WTC11 (cell line): ENCODE results near the gene FZR1. TPM values are rescaled to one million over a fixed set of nuclear protein-coding genes. Genes with fewer than 3 reads are reported as not detected.
"Not testable (repeated sequence)": the region's sequence is repeated elsewhere in the genome, so short reads cannot be mapped to it uniquely, and the experiment has no call there.

Source experiments
- ATAC-seq: fragments of 200-7000 bp; cut with Tn5 transposase; 2 replicates; pipeline ENCODE4 v1.10.0; 2021; ENCODE audit warnings: mild to moderate bottlenecking, moderate library complexity
- CTCF ChIA-PET: fragments of 300-600 bp; sonication (Branson Sonifier 250); formaldehyde crosslinking; loops from one replicate; lab custom pipeline; 2021; ENCODE audit warnings: antibody characterized with exemption; lab: Charles Lee
- POLR2A ChIA-PET: fragments of 350-600 bp; sonication (Branson Sonifier 250); formaldehyde crosslinking; loops from one replicate; lab custom pipeline; 2021; ENCODE audit warnings: antibody characterized with exemption; lab: Charles Lee
- DNase-seq: peaks from one replicate; pipeline ENCODE4 v3.0.0; 2021; ENCODE audit warnings: low spot score
- H3K27ac Mint-ChIP-seq: 2 replicates; pipeline ENCODE4 v1.8.0; 2021; ENCODE audit warnings: mixed read lengths
- H3K27me3 Mint-ChIP-seq: 2 replicates; pipeline ENCODE4 v1.8.0; 2021; ENCODE audit warnings: low read depth, mild to moderate bottlenecking, moderate library complexity, mixed read lengths
- H3K36me3 Mint-ChIP-seq: 2 replicates; pipeline ENCODE4 v1.8.0; 2021; ENCODE audit warnings: mixed read lengths
- H3K4me1 Mint-ChIP-seq: 2 replicates; pipeline ENCODE4 v1.8.0; 2022; ENCODE audit warnings: mixed read lengths
- H3K4me3 Mint-ChIP-seq: 2 replicates; pipeline ENCODE4 v1.8.0; 2021; ENCODE audit warnings: mild to moderate bottlenecking, moderate library complexity, mixed read lengths
- H3K9me3 Mint-ChIP-seq: 2 replicates; pipeline ENCODE4 v1.8.0; 2021; ENCODE audit warnings: mixed read lengths
- ELF4 ChIP-seq: sonication (generic); formaldehyde crosslinking; IDR thresholded peaks from 2 replicates; pipeline ENCODE4 v1.8.1; 2022; ENCODE audit warnings: low read depth, mild to moderate bottlenecking, moderate library complexity, missing genetic modification reagents
- ESRRA ChIP-seq: sonication (generic); formaldehyde crosslinking; IDR thresholded peaks from 2 replicates; pipeline ENCODE4 v1.8.1; 2022; ENCODE audit warnings: mild to moderate bottlenecking, missing genetic modification reagents, borderline replicate concordance
- GRHL2 ChIP-seq: fragments of 250-450 bp; sonication (Bioruptor Pico); IDR thresholded peaks from 2 replicates; pipeline ENCODE4 v1.8.0; 2022; ENCODE audit warnings: mild to moderate bottlenecking, moderate library complexity; ENCODE audit not compliant: insufficient replicate concordance, severe bottlenecking
- HMGA2 ChIP-seq: fragments of 250-450 bp; sonication (Bioruptor Pico); IDR thresholded peaks from 2 replicates; pipeline ENCODE4 v1.4.0; 2021; ENCODE audit warnings: mild to moderate bottlenecking, moderate library complexity
- IRF2 ChIP-seq: sonication (generic); formaldehyde crosslinking; IDR thresholded peaks from 2 replicates; pipeline ENCODE4 v1.8.0; 2022; ENCODE audit warnings: low read depth, missing genetic modification reagents, borderline replicate concordance
- JUN ChIP-seq: sonication (generic); formaldehyde crosslinking; IDR thresholded peaks from 2 replicates; pipeline ENCODE4 v1.8.0; 2023; ENCODE audit warnings: mild to moderate bottlenecking, missing genetic modification reagents
- MAX ChIP-seq: sonication (generic); formaldehyde crosslinking; IDR thresholded peaks from 2 replicates; pipeline ENCODE4 v1.8.0; 2022; ENCODE audit warnings: mild to moderate bottlenecking, missing genetic modification reagents
- ZNF138 ChIP-seq: sonication (generic); formaldehyde crosslinking; conservative IDR thresholded peaks from 2 replicates; pipeline ENCODE4 v1.8.1; 2022; ENCODE audit warnings: mild to moderate bottlenecking, moderate library complexity, missing genetic modification reagents
- ZNF396 ChIP-seq: fragments of 250-450 bp; sonication (Bioruptor Pico); IDR thresholded peaks from 2 replicates; pipeline ENCODE4 v1.8.0; 2021; ENCODE audit warnings: mild to moderate bottlenecking, moderate library complexity, borderline replicate concordance
- total RNA-seq: library from RNA; stranded (reverse); gene quantifications from 3 replicates; pipeline ENCODE4 v1.2.3, GENCODE V29; 2021
- TF ChIP-seq, protein P1 (sequence below): sonication (generic); formaldehyde crosslinking; IDR thresholded peaks from 2 replicates; pipeline ENCODE4 v1.8.0; 2023; ENCODE audit warnings: missing genetic modification reagents, mild to moderate bottlenecking, borderline replicate concordance
- TF ChIP-seq, protein P2 (sequence below): sonication (generic); formaldehyde crosslinking; IDR thresholded peaks from 2 replicates; pipeline ENCODE4 v1.8.1; 2022; ENCODE audit warnings: low read depth, mild to moderate bottlenecking, moderate library complexity, missing genetic modification reagents, borderline replicate concordance
- TF ChIP-seq, protein P3 (sequence below): fragments of 200-600 bp; IDR thresholded peaks from 2 replicates; pipeline ENCODE4 v1.8.0; 2022; ENCODE audit warnings: antibody characterized with exemption
- TF ChIP-seq, protein P4 (sequence below): sonication (generic); formaldehyde crosslinking; IDR thresholded peaks from 2 replicates; pipeline ENCODE4 v1.8.1; 2023; ENCODE audit warnings: mild to moderate bottlenecking, missing genetic modification reagents, moderate library complexity
- TF ChIP-seq, protein P5 (sequence below): fragments of 250-450 bp; sonication (Bioruptor Pico); IDR thresholded peaks from 2 replicates; pipeline ENCODE4 v2.1.2; 2022; ENCODE audit warnings: mild to moderate bottlenecking, moderate library complexity
- TF ChIP-seq, protein P6 (sequence below): fragments of 250-450 bp; sonication (Bioruptor Pico); IDR thresholded peaks from 2 replicates; pipeline ENCODE4 v1.9.0; 2021; ENCODE audit warnings: moderate library complexity, mild to moderate bottlenecking, inconsistent platforms, borderline replicate concordance
- TF ChIP-seq, protein P7 (sequence below): sonication (generic); formaldehyde crosslinking; IDR thresholded peaks from 2 replicates; pipeline ENCODE4 v1.8.0; 2022; ENCODE audit warnings: missing genetic modification reagents

FZR1 gene
- total RNA-seq, 1 experiment from 2014 or later, result 60.8 TPM

GRCh38 chr19:3565139-3565538, 59.0 kb downstream of the FZR1 start:
- no peaks in the 10 kb centered on the region for H3K36me3 Mint-ChIP-seq
- H3K27me3 Mint-ChIP-seq, result peaks cover 24% of the 10 kb centered on the region
- CTCF ChIA-PET, result interaction anchor here (0.6 to 1.8 kb wide), 3 partner anchors 20 to 38 kb away, joined by 4 to 5 read pairs (median 5); no protein-coding TSS in a partner anchor
- no peak for ATAC-seq
- TF ChIP-seq HMGA2, result no peak
- no peak for TF ChIP-seq ZNF138 (CRISPR knock-in tag)
- TF ChIP-seq, protein P1, sequence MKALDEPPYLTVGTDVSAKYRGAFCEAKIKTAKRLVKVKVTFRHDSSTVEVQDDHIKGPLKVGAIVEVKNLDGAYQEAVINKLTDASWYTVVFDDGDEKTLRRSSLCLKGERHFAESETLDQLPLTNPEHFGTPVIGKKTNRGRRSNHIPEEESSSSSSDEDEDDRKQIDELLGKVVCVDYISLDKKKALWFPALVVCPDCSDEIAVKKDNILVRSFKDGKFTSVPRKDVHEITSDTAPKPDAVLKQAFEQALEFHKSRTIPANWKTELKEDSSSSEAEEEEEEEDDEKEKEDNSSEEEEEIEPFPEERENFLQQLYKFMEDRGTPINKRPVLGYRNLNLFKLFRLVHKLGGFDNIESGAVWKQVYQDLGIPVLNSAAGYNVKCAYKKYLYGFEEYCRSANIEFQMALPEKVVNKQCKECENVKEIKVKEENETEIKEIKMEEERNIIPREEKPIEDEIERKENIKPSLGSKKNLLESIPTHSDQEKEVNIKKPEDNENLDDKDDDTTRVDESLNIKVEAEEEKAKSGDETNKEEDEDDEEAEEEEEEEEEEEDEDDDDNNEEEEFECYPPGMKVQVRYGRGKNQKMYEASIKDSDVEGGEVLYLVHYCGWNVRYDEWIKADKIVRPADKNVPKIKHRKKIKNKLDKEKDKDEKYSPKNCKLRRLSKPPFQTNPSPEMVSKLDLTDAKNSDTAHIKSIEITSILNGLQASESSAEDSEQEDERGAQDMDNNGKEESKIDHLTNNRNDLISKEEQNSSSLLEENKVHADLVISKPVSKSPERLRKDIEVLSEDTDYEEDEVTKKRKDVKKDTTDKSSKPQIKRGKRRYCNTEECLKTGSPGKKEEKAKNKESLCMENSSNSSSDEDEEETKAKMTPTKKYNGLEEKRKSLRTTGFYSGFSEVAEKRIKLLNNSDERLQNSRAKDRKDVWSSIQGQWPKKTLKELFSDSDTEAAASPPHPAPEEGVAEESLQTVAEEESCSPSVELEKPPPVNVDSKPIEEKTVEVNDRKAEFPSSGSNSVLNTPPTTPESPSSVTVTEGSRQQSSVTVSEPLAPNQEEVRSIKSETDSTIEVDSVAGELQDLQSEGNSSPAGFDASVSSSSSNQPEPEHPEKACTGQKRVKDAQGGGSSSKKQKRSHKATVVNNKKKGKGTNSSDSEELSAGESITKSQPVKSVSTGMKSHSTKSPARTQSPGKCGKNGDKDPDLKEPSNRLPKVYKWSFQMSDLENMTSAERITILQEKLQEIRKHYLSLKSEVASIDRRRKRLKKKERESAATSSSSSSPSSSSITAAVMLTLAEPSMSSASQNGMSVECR, result no peak
- TF ChIP-seq JUN (CRISPR knock-in tag), result no peak
- no peak for TF ChIP-seq MAX (CRISPR knock-in tag)
- TF ChIP-seq, protein P2, sequence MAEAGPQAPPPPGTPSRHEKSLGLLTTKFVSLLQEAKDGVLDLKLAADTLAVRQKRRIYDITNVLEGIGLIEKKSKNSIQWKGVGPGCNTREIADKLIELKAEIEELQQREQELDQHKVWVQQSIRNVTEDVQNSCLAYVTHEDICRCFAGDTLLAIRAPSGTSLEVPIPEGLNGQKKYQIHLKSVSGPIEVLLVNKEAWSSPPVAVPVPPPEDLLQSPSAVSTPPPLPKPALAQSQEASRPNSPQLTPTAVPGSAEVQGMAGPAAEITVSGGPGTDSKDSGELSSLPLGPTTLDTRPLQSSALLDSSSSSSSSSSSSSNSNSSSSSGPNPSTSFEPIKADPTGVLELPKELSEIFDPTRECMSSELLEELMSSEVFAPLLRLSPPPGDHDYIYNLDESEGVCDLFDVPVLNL (CRISPR knock-in tag), result no peak
- TF ChIP-seq, protein P3, sequence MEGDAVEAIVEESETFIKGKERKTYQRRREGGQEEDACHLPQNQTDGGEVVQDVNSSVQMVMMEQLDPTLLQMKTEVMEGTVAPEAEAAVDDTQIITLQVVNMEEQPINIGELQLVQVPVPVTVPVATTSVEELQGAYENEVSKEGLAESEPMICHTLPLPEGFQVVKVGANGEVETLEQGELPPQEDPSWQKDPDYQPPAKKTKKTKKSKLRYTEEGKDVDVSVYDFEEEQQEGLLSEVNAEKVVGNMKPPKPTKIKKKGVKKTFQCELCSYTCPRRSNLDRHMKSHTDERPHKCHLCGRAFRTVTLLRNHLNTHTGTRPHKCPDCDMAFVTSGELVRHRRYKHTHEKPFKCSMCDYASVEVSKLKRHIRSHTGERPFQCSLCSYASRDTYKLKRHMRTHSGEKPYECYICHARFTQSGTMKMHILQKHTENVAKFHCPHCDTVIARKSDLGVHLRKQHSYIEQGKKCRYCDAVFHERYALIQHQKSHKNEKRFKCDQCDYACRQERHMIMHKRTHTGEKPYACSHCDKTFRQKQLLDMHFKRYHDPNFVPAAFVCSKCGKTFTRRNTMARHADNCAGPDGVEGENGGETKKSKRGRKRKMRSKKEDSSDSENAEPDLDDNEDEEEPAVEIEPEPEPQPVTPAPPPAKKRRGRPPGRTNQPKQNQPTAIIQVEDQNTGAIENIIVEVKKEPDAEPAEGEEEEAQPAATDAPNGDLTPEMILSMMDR, result no peak
- no peak for TF ChIP-seq ZNF396 (CRISPR knock-in tag)
- TF ChIP-seq IRF2 (CRISPR knock-in tag), result no peak
- 0 out of 2 replicates have a peak overlapping the region, but pooled peaks have one; percentile 53 for H3K27ac Mint-ChIP-seq
- no peak for DNase-seq
- H3K4me3 Mint-ChIP-seq, result no peak overlapping the region
- H3K4me1 Mint-ChIP-seq, result no peaks in the 10 kb centered on the region
- no peaks in the 10 kb centered on the region for H3K9me3 Mint-ChIP-seq
- POLR2A ChIA-PET, result interaction anchor here (0.6 kb wide), 1 partner anchor 292 kb away, joined by 6 read pairs; no protein-coding TSS in a partner anchor

GRCh38 chr19:3570042-3570441, 63.9 kb downstream of the FZR1 start:
- POLR2A ChIA-PET, result not testable (repeated sequence)

GRCh38 chr19:3570606-3571011, 64.5 kb downstream of the FZR1 start:
- POLR2A ChIA-PET, result no interaction called here
- H3K4me1 Mint-ChIP-seq, result peaks cover 15% of the 10 kb centered on the region
- no peak overlapping the region for H3K27ac Mint-ChIP-seq
- DNase-seq (no peak), ATAC-seq (no peak)
- no peak overlapping the region for H3K4me3 Mint-ChIP-seq
- peaks cover 8% of the 10 kb centered on the region for H3K36me3 Mint-ChIP-seq
- CTCF ChIA-PET, result no interaction called here
- no peaks in the 10 kb centered on the region for H3K9me3 Mint-ChIP-seq
- no peaks in the 10 kb centered on the region; the same call in 1 of the 2 replicates for H3K27me3 Mint-ChIP-seq
- TF ChIP-seq GRHL2 (CRISPR knock-in tag) (no peak), ELF4 (CRISPR knock-in tag) (no peak), ESRRA (CRISPR knock-in tag) (no peak), JUN (CRISPR knock-in tag) (no peak)
- TF ChIP-seq, protein P4, sequence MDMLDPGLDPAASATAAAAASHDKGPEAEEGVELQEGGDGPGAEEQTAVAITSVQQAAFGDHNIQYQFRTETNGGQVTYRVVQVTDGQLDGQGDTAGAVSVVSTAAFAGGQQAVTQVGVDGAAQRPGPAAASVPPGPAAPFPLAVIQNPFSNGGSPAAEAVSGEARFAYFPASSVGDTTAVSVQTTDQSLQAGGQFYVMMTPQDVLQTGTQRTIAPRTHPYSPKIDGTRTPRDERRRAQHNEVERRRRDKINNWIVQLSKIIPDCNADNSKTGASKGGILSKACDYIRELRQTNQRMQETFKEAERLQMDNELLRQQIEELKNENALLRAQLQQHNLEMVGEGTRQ (CRISPR knock-in tag), result no peak
- TF ChIP-seq, protein P5, sequence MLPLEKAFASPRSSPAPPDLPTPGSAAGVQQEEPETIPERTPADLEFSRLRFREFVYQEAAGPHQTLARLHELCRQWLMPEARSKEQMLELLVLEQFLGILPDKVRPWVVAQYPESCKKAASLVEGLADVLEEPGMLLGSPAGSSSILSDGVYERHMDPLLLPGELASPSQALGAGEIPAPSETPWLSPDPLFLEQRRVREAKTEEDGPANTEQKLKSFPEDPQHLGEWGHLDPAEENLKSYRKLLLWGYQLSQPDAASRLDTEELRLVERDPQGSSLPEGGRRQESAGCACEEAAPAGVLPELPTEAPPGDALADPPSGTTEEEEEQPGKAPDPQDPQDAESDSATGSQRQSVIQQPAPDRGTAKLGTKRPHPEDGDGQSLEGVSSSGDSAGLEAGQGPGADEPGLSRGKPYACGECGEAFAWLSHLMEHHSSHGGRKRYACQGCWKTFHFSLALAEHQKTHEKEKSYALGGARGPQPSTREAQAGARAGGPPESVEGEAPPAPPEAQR (CRISPR knock-in tag), result no peak
- TF ChIP-seq, protein P6, sequence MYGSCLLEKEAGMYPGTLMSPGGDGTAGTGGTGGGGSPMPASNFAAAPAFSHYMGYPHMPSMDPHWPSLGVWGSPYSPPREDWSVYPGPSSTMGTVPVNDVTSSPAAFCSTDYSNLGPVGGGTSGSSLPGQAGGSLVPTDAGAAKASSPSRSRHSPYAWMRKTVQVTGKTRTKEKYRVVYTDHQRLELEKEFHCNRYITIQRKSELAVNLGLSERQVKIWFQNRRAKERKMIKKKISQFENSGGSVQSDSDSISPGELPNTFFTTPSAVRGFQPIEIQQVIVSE, result no peak
- TF ChIP-seq, protein P7, sequence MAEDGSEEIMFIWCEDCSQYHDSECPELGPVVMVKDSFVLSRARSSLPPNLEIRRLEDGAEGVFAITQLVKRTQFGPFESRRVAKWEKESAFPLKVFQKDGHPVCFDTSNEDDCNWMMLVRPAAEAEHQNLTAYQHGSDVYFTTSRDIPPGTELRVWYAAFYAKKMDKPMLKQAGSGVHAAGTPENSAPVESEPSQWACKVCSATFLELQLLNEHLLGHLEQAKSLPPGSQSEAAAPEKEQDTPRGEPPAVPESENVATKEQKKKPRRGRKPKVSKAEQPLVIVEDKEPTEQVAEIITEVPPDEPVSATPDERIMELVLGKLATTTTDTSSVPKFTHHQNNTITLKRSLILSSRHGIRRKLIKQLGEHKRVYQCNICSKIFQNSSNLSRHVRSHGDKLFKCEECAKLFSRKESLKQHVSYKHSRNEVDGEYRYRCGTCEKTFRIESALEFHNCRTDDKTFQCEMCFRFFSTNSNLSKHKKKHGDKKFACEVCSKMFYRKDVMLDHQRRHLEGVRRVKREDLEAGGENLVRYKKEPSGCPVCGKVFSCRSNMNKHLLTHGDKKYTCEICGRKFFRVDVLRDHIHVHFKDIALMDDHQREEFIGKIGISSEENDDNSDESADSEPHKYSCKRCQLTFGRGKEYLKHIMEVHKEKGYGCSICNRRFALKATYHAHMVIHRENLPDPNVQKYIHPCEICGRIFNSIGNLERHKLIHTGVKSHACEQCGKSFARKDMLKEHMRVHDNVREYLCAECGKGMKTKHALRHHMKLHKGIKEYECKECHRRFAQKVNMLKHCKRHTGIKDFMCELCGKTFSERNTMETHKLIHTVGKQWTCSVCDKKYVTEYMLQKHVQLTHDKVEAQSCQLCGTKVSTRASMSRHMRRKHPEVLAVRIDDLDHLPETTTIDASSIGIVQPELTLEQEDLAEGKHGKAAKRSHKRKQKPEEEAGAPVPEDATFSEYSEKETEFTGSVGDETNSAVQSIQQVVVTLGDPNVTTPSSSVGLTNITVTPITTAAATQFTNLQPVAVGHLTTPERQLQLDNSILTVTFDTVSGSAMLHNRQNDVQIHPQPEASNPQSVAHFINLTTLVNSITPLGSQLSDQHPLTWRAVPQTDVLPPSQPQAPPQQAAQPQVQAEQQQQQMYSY (CRISPR knock-in tag), result no peak

More at GRCh38 chr19:3570042-3570441, 63.9 kb downstream of the FZR1 start:
- not testable (repeated sequence) for H3K9me3 Mint-ChIP-seq, H3K27me3 Mint-ChIP-seq, H3K4me1 Mint-ChIP-seq, H3K4me3 Mint-ChIP-seq, H3K36me3 Mint-ChIP-seq, H3K27ac Mint-ChIP-seq, ATAC-seq, DNase-seq
- CTCF ChIA-PET, result interaction anchor here (0.6 to 1.3 kb wide), 2 partner anchors 25 to 1142 kb away, joined by 3 to 8 read pairs; no protein-coding TSS in a partner anchor
